Measurements from ENCODE around the gene B4GALT5. TPM values are rescaled to one million over a fixed set of nuclear protein-coding genes. Genes with fewer than 3 reads are reported as not detected.

B4GALT5 gene
- total and polyA plus RNA-seq, 12 donors, result 14.2 to 137 (median 69.1) TPM

DNA sequence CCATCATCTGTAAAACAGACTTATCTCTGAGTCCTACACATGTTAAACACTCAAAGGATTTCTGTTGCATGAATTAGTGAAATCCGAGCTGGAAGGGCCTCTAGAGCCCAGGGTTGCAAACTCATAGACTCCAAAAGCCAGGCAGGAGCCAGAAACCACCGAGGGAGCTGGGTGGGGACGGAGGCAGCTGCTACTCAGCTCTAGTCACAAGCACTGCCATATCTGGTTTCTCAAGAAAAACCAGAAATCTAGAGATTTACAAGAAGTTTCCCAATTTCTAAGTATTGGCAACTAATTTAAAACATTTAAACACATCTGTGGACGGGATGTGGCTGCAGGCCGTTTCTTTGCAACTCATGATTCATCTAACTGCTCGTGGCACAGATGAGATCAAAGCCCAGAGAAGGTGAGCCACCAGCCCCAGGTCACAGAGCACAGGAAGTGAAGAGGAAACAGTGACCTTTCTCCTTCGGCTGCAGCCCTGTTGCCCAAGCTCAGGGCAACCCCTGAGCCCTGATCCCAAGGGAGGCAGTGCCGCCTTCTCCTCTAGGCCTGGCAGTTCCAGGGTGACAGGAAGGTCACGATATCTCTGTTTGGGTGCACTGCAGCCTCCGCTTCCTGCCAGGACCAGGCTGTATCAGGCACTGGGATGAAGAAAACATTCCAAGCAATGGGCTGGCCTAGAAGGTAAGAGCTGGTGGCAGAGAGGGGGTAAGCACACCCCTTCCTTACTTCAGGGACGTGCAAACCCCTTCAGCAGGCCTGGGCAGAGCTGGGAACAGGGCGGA is 119.3 kb downstream of the B4GALT5 start:
- TF ChIP-seq, protein P1, sequence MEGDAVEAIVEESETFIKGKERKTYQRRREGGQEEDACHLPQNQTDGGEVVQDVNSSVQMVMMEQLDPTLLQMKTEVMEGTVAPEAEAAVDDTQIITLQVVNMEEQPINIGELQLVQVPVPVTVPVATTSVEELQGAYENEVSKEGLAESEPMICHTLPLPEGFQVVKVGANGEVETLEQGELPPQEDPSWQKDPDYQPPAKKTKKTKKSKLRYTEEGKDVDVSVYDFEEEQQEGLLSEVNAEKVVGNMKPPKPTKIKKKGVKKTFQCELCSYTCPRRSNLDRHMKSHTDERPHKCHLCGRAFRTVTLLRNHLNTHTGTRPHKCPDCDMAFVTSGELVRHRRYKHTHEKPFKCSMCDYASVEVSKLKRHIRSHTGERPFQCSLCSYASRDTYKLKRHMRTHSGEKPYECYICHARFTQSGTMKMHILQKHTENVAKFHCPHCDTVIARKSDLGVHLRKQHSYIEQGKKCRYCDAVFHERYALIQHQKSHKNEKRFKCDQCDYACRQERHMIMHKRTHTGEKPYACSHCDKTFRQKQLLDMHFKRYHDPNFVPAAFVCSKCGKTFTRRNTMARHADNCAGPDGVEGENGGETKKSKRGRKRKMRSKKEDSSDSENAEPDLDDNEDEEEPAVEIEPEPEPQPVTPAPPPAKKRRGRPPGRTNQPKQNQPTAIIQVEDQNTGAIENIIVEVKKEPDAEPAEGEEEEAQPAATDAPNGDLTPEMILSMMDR (IDR thresholded peaks at IDR 0.05), result no peak
- no peak for TF ChIP-seq POLR2A (IDR thresholded peaks at IDR 0.05)
- H3K27ac ChIP-seq, result peak overlapping the region in 2 of 5 donors; percentile 34 to 48
- no peaks in the 10 kb centered on the region for H3K36me3 ChIP-seq (replicated peaks in 1 of 2)
- no peak overlapping the region for H3K4me3 ChIP-seq
- WGBS, 4 donors, result 58 to 64% (median 61%) methylated on average over 10 to 12 of the region's 12 CpGs
- peaks cover 4 to 7% of the 10 kb centered on the region in 2 donors for H3K4me1 ChIP-seq (replicated peaks in 1 of 2)
- intact Hi-C loops (cut with DNase I), result no loop called here
- H3K27me3 ChIP-seq, result no peaks in the 10 kb centered on the region
- H3K9me3 ChIP-seq (replicated peaks in 1 of 3), result no peaks in the 10 kb centered on the region
- no peak for DNase-seq

DNA sequence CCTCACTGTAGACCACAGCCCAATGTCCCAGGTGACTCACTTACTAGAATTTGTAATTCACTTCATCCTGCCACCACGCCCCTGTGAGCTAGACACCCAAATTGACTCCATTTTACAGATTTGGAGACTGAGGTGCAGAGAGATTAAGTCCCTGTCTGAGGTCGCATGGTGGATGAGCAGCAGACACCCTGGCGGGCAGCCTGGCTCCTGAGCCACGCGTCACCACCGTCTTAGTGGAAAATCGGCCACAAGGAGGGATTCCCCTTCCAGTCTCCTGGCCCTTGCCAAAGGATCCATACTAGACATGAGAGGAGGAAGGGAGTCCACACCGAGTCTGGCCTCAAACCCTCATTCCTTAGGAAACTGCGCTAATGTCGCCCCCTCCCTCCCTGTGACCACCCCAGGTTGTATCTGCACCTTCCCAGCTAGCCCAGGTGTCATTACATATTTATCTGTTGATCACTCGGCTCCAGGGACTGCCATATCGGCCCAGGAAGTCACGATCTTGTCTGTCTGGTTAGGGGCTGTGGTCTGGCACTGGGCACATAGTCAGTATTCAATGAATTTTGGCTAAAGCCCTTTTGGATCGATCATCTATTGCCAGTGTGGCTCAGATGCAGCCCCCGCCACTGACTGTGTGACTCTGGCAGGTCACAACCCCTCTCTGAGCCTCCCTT is 120.1 kb downstream of the B4GALT5 start:
- Histone ChIP-seq H3K27me3 (no peaks in the 10 kb centered on the region), H3K4me3 (no peak overlapping the region), H3K4me1 (replicated peaks in 1 of 2) (peaks cover 4 to 7% of the 10 kb centered on the region in 2 donors), H3K9me3 (replicated peaks in 1 of 3) (no peaks in the 10 kb centered on the region), H3K27ac (peak overlapping the region in 2 of 5 donors; percentile 34 to 48), H3K36me3 (replicated peaks in 1 of 2) (no peaks in the 10 kb centered on the region)
- intact Hi-C loops (cut with DNase I), result no loop called here
- no peak for DNase-seq
- WGBS, 4 donors, result 73 to 91% (median 84%) methylated on average over 13 to 15 of the region's 15 CpGs
- TF ChIP-seq POLR2A (IDR thresholded peaks at IDR 0.05), result no peak
- TF ChIP-seq, protein P1 (IDR thresholded peaks at IDR 0.05), result no peak

DNA sequence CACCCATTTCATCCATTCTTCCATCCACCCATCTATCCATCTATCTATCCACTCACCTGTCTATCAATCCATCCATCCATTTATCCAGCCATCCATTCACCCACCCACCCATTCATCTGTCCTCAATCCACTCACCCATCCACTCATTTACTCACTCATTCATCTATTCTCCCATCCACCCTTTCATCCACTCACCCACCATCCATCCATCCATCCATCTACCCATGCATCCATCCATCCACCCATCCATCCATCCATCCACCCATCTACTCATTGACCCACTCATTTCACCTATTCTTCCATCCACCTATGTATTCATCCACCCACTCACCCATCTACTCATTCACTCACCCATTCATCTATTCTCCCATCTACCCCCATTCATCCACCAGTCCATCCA is 121.6 kb downstream of the B4GALT5 start:
- Histone ChIP-seq H3K4me1 (replicated peaks in 1 of 2) (peaks cover 4 to 7% of the 10 kb centered on the region in 2 donors), H3K4me3 (no peak overlapping the region), H3K27me3 (no peaks in the 10 kb centered on the region), H3K36me3 (replicated peaks in 1 of 2) (no peaks in the 10 kb centered on the region), H3K9me3 (replicated peaks in 1 of 3) (no peaks in the 10 kb centered on the region), H3K27ac (peak overlapping the region in 1 of 5 donors; percentile 57)
- TF ChIP-seq, protein P1 (IDR thresholded peaks at IDR 0.05), result no peak
- TF ChIP-seq POLR2A (IDR thresholded peaks at IDR 0.05), result no peak
- intact Hi-C loops (cut with DNase I), result no loop called here
- DNase-seq, result no peak

DNA sequence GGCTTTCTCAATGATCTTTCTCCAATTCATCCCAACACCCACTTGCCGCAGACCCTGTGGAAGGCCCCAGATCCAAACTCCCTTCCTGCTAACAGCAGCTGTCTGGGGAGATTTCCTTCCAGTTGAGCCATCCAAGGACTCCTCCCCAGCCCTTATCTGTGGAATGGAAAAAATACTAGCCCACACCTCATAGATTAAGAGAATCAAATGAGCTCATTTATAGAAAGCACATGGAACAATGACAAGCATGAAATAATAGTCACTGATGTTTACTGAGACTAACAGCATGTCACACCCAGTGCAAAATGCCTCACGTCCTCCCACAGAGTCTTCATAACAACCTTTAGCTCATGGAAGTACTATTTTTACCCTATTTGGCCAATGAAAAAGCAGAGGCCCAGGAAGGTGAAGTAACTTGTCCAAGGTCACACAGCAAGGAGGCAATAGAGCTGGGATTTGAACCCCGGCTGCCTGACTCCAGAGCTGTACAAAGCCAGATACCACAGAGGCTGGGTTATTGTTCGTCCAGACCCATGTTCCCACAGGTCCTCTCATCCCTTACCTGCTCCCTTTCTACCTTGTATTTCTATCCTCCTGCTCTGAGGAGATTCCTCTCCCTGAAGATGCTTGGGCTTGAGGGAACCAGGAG is 122.3 kb downstream of the B4GALT5 start:
- intact Hi-C loops (cut with DNase I), result no loop called here
- Histone ChIP-seq H3K4me3 (no peak overlapping the region), H3K4me1 (replicated peaks in 1 of 2) (peaks cover 4 to 7% of the 10 kb centered on the region in 2 donors), H3K36me3 (replicated peaks in 1 of 2) (no peaks in the 10 kb centered on the region), H3K9me3 (replicated peaks in 1 of 3) (no peaks in the 10 kb centered on the region), H3K27ac (peak overlapping the region in 2 of 5 donors; percentile 52 to 57), H3K27me3 (no peaks in the 10 kb centered on the region)
- 61 to 76% (median 71%) methylated on average over 4 of the region's 4 CpGs for WGBS, 4 donors
- no peak for DNase-seq
- TF ChIP-seq, protein P1 (IDR thresholded peaks at IDR 0.05), result no peak
- no peak for TF ChIP-seq POLR2A (IDR thresholded peaks at IDR 0.05)
